ENCODE measurements around the gene PCDH1. TPM values are rescaled to one million over a fixed set of nuclear protein-coding genes. Genes with fewer than 3 reads are reported as not detected.

Gene PCDH1
- total RNA-seq, 4 donors from 2014 or later, result 85.1 to 172 (median 119) TPM

DNA sequence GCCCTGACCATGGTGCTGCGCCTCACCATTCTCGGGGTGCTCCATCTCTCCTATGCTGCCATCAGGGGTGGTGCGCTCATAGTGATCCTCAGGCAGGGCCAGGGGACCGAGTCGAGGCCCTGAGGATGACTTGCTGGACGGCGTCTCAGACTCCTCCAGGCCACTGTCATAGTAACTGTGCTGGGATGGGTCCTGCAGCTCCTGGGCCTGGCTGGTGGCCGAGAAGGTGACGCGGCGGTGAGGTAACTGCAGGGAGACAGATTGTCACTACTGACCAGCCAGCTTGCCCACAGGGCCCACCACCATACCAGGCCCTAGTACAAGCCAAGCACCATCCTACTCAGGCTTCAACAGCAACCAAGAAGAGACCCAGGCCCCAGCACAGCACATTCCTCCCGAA, 21.0 kb downstream of the PCDH1 start:
- TF ChIP-seq, protein P1, sequence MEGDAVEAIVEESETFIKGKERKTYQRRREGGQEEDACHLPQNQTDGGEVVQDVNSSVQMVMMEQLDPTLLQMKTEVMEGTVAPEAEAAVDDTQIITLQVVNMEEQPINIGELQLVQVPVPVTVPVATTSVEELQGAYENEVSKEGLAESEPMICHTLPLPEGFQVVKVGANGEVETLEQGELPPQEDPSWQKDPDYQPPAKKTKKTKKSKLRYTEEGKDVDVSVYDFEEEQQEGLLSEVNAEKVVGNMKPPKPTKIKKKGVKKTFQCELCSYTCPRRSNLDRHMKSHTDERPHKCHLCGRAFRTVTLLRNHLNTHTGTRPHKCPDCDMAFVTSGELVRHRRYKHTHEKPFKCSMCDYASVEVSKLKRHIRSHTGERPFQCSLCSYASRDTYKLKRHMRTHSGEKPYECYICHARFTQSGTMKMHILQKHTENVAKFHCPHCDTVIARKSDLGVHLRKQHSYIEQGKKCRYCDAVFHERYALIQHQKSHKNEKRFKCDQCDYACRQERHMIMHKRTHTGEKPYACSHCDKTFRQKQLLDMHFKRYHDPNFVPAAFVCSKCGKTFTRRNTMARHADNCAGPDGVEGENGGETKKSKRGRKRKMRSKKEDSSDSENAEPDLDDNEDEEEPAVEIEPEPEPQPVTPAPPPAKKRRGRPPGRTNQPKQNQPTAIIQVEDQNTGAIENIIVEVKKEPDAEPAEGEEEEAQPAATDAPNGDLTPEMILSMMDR (IDR thresholded peaks at IDR 0.05), result no peak
- TF ChIP-seq POLR2A (IDR thresholded peaks at IDR 0.05), result no peak
- no peak for DNase-seq (ENCODE audit: low spot score in 2 of 2)
- H3K4me3 ChIP-seq (ENCODE audit: low read depth, poor library complexity, severe bottlenecking), result no peak overlapping the region
- intact Hi-C loops (cut with DNase I; ENCODE audit: low total_unique reads), result no loop called here
- WGBS, 2 donors, result 94 to 95% methylated on average over 12 of the region's 12 CpGs

DNA sequence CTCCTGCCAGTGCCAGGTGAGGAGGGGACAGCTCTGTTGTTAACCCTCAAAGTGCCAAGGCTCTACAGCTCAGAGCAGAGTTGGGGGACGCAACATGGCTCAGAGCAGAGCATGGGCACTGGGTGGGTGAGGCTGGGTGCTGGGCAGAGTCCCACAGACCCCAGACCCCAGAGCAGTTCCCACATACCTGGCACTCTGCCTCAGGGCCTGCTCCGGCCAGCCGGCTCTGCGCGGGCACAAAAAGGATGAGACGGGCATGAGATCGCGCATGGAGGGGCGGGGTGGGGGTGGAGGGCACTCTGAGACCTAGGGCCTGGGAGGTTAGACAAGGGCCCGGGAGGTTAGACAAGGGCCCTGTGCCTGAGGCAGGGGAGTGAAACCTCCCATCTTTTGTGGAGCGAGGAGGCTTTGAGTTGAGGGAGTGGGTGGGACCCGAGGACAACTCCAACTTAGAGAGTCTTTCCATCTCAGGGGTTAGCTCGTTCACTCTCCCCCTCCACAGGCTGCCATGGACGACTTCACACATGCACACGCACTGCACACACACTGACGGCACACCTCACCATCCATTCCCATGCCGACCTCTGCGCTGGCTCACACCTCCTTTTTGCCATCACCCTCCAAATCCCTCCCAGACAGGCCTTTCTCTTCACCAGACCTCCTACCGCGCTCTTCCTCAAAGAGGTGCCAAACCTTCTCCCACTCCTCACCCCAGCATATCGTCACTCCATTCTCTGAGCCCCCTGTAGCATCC, 22.0 kb downstream of the PCDH1 start:
- intact Hi-C loops (cut with DNase I; ENCODE audit: low total_unique reads), result no loop called here
- H3K4me3 ChIP-seq (ENCODE audit: low read depth, poor library complexity, severe bottlenecking), result no peak overlapping the region
- DNase-seq (ENCODE audit: low spot score in 2 of 2), result no peak
- WGBS, 2 donors, result 72 to 78% methylated on average over 20 to 21 of the region's 21 CpGs
- TF ChIP-seq, protein P1 (IDR thresholded peaks at IDR 0.05), result no peak

DNA sequence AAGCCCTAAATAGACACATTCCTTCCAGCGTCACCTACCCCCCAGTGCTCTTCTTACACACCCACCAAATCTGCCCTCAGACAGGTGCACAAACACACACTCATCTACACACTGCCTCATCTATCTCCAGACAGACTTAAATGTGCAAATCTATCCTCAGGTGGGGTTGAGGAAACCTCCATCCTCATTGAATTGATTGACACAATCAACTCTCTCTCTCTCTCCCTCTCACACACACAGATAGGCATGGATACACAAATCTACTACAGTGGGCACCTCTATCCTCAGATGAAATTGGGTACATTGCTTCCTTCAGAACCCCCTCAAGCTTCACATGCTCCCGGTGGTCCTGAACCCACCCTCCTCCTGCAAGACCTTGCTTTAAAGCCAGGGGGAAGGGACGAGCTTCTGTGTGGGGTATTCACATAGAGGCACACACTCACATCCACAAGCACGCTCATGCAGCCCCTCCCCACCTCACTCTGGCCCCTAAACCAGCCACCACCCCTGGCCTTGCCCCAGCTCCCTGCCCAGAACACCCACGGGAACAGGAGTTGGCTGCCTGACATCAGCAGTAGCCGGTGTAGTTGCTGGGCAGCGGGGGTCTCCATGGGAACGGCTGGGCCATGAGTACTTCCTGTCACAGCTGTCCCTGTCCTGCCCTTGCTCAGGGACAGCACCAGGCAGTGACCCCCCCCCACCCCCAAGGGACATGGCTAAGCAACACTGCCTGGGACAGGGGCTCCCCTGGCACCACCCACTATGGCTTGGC, 22.8 kb downstream of the PCDH1 start:
- WGBS, 2 donors, result 24 to 52% methylated on average over 3 to 8 of the region's 8 CpGs

DNA sequence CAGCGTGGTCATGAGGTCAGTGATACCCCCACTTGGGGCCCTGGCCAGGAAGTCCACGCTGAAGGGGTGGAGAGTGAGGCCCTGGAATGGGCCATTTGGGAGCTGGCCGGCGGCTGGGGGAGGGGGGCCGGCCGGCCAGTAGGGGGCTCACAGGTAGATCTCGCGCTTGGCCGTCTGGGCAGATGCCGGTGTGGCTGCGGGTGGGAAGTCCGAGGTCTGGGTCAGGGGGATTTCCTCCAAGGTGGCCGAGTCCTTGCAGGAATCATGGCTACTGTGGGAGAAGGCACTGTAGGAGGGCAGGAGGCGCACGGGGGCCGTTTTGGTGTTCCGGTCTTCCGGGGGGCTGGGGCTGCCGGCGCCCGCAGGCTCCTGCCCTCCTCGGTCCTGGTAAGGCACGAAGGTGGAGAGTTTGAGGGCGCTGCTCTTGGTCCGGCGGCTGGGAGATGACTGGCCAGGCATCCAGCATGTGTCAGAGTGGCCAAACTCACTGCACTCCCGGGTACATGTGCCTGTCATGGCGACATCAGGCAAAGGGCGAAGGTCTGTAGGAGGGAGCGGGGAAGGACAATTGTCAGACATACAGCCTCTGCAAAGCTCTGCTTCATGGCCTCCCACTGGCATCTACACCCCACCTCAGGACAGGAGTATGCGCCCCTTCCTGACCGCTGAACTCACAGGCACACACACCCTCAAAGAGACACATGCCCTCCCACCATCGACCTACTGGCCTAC, 24.1 kb downstream of the PCDH1 start:
- no peak for DNase-seq (ENCODE audit: low spot score in 2 of 2)
- TF ChIP-seq, protein P1 (IDR thresholded peaks at IDR 0.05), result no peak
- no peak for TF ChIP-seq POLR2A (IDR thresholded peaks at IDR 0.05)
- intact Hi-C loops (cut with DNase I; ENCODE audit: low total_unique reads), result loop anchor here (5.0 kb wide), 1 partner anchor 358 kb away; no protein-coding TSS in a partner anchor
- no peak overlapping the region for H3K4me3 ChIP-seq (ENCODE audit: low read depth, poor library complexity, severe bottlenecking)
- WGBS, 2 donors, result 77 to 79% methylated on average over 28 to 29 of the region's 33 CpGs

More for the DNA sequence above, 22.8 kb downstream of the PCDH1 start:
- H3K4me3 ChIP-seq (ENCODE audit: low read depth, poor library complexity, severe bottlenecking), result no peak overlapping the region
- intact Hi-C loops (cut with DNase I; ENCODE audit: low total_unique reads), result no loop called here
- no peak for DNase-seq (ENCODE audit: low spot score in 2 of 2)
- TF ChIP-seq, protein P1 (IDR thresholded peaks at IDR 0.05), result no peak
- TF ChIP-seq POLR2A (IDR thresholded peaks at IDR 0.05), result no peak

DNA sequence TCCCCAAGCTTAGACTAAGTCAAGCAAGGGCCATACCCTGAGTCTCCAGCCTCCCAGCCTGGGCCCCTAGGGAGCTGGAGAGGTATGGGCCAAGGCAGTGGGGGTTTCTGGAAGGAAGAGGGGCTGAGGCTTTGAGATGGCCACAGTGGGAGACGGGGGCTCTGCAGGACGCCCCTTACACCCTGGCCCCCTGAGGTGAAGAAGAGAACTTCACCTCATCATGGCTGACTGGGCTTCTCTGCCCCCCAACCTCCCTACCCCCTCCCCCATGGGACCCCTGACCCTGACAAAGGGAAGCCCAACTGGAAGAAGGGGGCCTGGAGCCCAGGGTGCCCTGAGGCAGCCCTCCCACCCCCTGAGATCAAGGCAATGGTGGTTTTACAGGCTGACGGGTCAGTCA, 25.8 kb downstream of the PCDH1 start:
- TF ChIP-seq, protein P1 (IDR thresholded peaks at IDR 0.05), result no peak
- no peak for TF ChIP-seq POLR2A (IDR thresholded peaks at IDR 0.05)
- no peak overlapping the region for H3K4me3 ChIP-seq (ENCODE audit: low read depth, poor library complexity, severe bottlenecking)
- intact Hi-C loops (cut with DNase I; ENCODE audit: low total_unique reads), result loop anchor here (5.0 kb wide), 1 partner anchor 360 kb away; no protein-coding TSS in a partner anchor
- WGBS, 2 donors, result 78 to 96% methylated on average over 2 to 3 of the region's 3 CpGs
- no peak for DNase-seq (ENCODE audit: low spot score in 2 of 2)

All from lower leg skin (tissue), 4 donors.